Eye (tissue), 1 donor: ENCODE data around the gene RPL39.
A peak's percentile ranks its signal among the peaks of the same experiment; 100 is the strongest.
"Not testable (repeated sequence)": the region's sequence is repeated elsewhere in the genome, so short reads cannot be mapped to it uniquely, and the experiment has no call there.

Source experiments
- DNase-seq: peaks from one replicate; pipeline ENCODE4 v3.0.0-alpha.2; 2015

The RPL39 gene

GRCh38 chrX:119762718-119763117 is 28.7 kb downstream of the RPL39 start:
- no peak for DNase-seq

- no peak for DNase-seq
Observed at GRCh38 chrX:119760026-119760877, 31.2 kb downstream of the RPL39 start.

GRCh38 chrX:119759248-119759766 is 32.1 kb downstream of the RPL39 start:
- DNase-seq, result peak; percentile 26

- peak; percentile 57 for DNase-seq
Observed at GRCh38 chrX:119758731-119759247, 32.6 kb downstream of the RPL39 start.

GRCh38 chrX:119757979-119758730 is 33.3 kb downstream of the RPL39 start, which contains the start of gene SOWAHD:
SOWAHD (plus strand) TSS chrX:119758588; CDS start chrX:119758668, 80 bp downstream.
- DNase-seq, result peak; percentile 59

- DNase-seq, result no peak
Observed at GRCh38 chrX:119757646-119757978, 33.8 kb downstream of the RPL39 start.

GRCh38 chrX:119756926-119757635 is 34.3 kb downstream of the RPL39 start:
- no peak for DNase-seq

GRCh38 chrX:119755981-119756533 is 35.4 kb downstream of the RPL39 start:
- DNase-seq, result no peak

- DNase-seq, result peak; percentile 50
Observed at GRCh38 chrX:119753639-119754257, 37.7 kb downstream of the RPL39 start.

- DNase-seq, result no peak
Observed at GRCh38 chrX:119753001-119753400, 38.4 kb downstream of the RPL39 start.

GRCh38 chrX:119750751-119751150 is 40.7 kb downstream of the RPL39 start:
- DNase-seq, result not testable (repeated sequence)

GRCh38 chrX:119750131-119750530 is 41.3 kb downstream of the RPL39 start:
- not testable (repeated sequence) for DNase-seq

GRCh38 chrX:119745283-119745848 is 46.1 kb downstream of the RPL39 start:
- DNase-seq, result no peak

- no peak for DNase-seq
Observed at GRCh38 chrX:119738742-119739141, 52.7 kb downstream of the RPL39 start.
